ENCODE measurements around the gene ZNF253.
"Not testable (repeated sequence)": the region's sequence is repeated elsewhere in the genome, so short reads cannot be mapped to it uniquely, and the experiment has no call there.

Gene ZNF253

GRCh38 chr19:19900139-19900728 lies 34.6 kb downstream of the ZNF253 start:
- no peak for DNase-seq

GRCh38 chr19:19900729-19901444 lies 35.2 kb downstream of the ZNF253 start, which contains the start of gene ZNF93:
Gene ZNF93 (plus strand): TSS chr19:19900946. CDS start chr19:19901089, 143 bp downstream.
- peak; percentile 26 for DNase-seq

GRCh38 chr19:19907551-19907950 lies 41.9 kb downstream of the ZNF253 start:
- DNase-seq: not testable (repeated sequence)

- no peak for DNase-seq
Observed at GRCh38 chr19:19909654-19910053, 44.0 kb downstream of the ZNF253 start.

- no peak for DNase-seq
Observed at GRCh38 chr19:19911150-19911549, 45.5 kb downstream of the ZNF253 start.

GRCh38 chr19:19914596-19914995 lies 48.9 kb downstream of the ZNF253 start:
- DNase-seq: no peak

- DNase-seq: not testable (repeated sequence)
Observed at GRCh38 chr19:19930417-19930816, 64.7 kb downstream of the ZNF253 start.

GRCh38 chr19:19933432-19934314 lies 68.0 kb downstream of the ZNF253 start:
- not testable (repeated sequence) for DNase-seq

GRCh38 chr19:19937403-19937802 lies 71.7 kb downstream of the ZNF253 start:
- DNase-seq: no peak

- no peak for DNase-seq
Observed at GRCh38 chr19:19938449-19938848, 72.8 kb downstream of the ZNF253 start.

GRCh38 chr19:19943848-19944582 lies 78.3 kb downstream of the ZNF253 start:
- DNase-seq: no peak
